Esophagus muscularis mucosa (tissue), 4 donors: ENCODE results near the gene NTN4. TPM values are rescaled to one million over a fixed set of nuclear protein-coding genes. Genes with fewer than 3 reads are reported as not detected.

Experiments used
- DNase-seq: peaks from one replicate; pipeline ENCODE4 v3.0.0-alpha.2; 2017; ENCODE audit errors: extremely low spot score
- H3K27ac ChIP-seq, 4 donors: fragments of 200-600 bp; sonication (generic); replicated peaks in 1 of 4; 1 replicate in 3 of 4; 2 replicates in 1 of 4; pipeline ENCODE4 v1.5.1; 2016 to 2019; ENCODE audit warnings: mild to moderate bottlenecking in 1 of 4
- H3K27me3 ChIP-seq, 4 donors: fragments of 200-600 bp; sonication (generic); one replicate each; pipeline versions ENCODE4 v1.5.1 to v1.6.0; 2016 to 2019
- H3K36me3 ChIP-seq, 4 donors: fragments of 200-600 bp; sonication (generic); one replicate each; pipeline ENCODE4 v1.5.1; 2016 to 2019
- H3K4me1 ChIP-seq, 4 donors: fragments of 200-600 bp; sonication (generic); one replicate each; pipeline ENCODE4 v1.5.1; 2016 to 2019
- H3K4me3 ChIP-seq, 4 donors: fragments of 200-600 bp; sonication (generic); 1 replicate in 2 of 4; 2 replicates in 2 of 4; pipeline ENCODE4 v1.5.1; 2016 to 2019; ENCODE audit warnings: mild to moderate bottlenecking in 4 of 4, moderate library complexity in 1 of 4
- H3K9me3 ChIP-seq, 4 donors: fragments of 200-600 bp; sonication (generic); 1 replicate in 3 of 4; 2 replicates in 1 of 4; pipeline ENCODE4 v1.5.1; 2016 to 2019
- EP300 ChIP-seq: sonication (generic); formaldehyde crosslinking; IDR thresholded peaks from one replicate; pipeline ENCODE4 v1.6.1; 2017; ENCODE audit warnings: antibody characterized with exemption
- POLR2A ChIP-seq: fragments of 450-650 bp; IDR thresholded peaks from one replicate; pipeline ENCODE4 v1.6.1; 2017; ENCODE audit warnings: antibody characterized with exemption, moderate library complexity, mild to moderate bottlenecking, low read depth
- POLR2AphosphoS5 ChIP-seq, 2 donors: sonication (generic); formaldehyde crosslinking; IDR thresholded peaks; one replicate each; pipeline ENCODE4 v1.6.1; 2017; ENCODE audit warnings: antibody characterized with exemption in 2 of 2
- WGBS: methylation state at CpG from one replicate; pipeline ENCODE4 v1.1.5; 2018; 5-methylcytosine and 5-hydroxymethylcytosine counted together
- intact Hi-C: fragments of 100-400 bp; cut with DNase I; formaldehyde crosslinking; loops from one replicate; pipeline ENCODE4 v1.15.1; 2023
- total RNA-seq, 4 donors: library from RNA; depleted of rRNA; stranded (reverse); fragments of >200 nt; gene quantifications; one replicate each; pipeline versions ENCODE4 v1.1.0 to v1.2.1, GENCODE V29; 2016
- TF ChIP-seq, protein P1 (sequence below), 3 experiments: fragments of 200-600 bp in 2 of 3; fragments of 450-650 bp in 1 of 3; sonication (generic) in 2 of 3; IDR thresholded peaks; one replicate each; pipeline ENCODE4 v1.5.1; 2017 to 2019; ENCODE audit warnings: antibody characterized with exemption in 3 of 3, mild to moderate bottlenecking in 2 of 3, moderate library complexity in 1 of 3

The NTN4 gene
- total RNA-seq, 4 donors from 2014 or later: 46.7 to 73.1 (median 52.7) TPM

GRCh38 chr12:95773320-95773719 is 17.2 kb downstream of the NTN4 start:
- intact Hi-C loops: no loop called here
- TF ChIP-seq, protein P1, sequence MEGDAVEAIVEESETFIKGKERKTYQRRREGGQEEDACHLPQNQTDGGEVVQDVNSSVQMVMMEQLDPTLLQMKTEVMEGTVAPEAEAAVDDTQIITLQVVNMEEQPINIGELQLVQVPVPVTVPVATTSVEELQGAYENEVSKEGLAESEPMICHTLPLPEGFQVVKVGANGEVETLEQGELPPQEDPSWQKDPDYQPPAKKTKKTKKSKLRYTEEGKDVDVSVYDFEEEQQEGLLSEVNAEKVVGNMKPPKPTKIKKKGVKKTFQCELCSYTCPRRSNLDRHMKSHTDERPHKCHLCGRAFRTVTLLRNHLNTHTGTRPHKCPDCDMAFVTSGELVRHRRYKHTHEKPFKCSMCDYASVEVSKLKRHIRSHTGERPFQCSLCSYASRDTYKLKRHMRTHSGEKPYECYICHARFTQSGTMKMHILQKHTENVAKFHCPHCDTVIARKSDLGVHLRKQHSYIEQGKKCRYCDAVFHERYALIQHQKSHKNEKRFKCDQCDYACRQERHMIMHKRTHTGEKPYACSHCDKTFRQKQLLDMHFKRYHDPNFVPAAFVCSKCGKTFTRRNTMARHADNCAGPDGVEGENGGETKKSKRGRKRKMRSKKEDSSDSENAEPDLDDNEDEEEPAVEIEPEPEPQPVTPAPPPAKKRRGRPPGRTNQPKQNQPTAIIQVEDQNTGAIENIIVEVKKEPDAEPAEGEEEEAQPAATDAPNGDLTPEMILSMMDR (IDR thresholded peaks at IDR 0.05): no peak
- TF ChIP-seq POLR2A (no peak), POLR2AphosphoS5 (IDR thresholded peaks at IDR 0.05) (no peak), EP300 (no peak)
- peaks cover 0 to 7% (median 0%) of the 10 kb centered on the region in 4 donors for H3K9me3 ChIP-seq
- no peak overlapping the region for H3K4me3 ChIP-seq
- no peaks in the 10 kb centered on the region for H3K27me3 ChIP-seq
- H3K27ac ChIP-seq: no peak overlapping the region
- DNase-seq: no peak
- WGBS: 93% methylated on average over 6 of the region's 6 CpGs
- H3K4me1 ChIP-seq: peaks cover 7 to 14% (median 9%) of the 10 kb centered on the region in 4 donors
- H3K36me3 ChIP-seq: peaks cover 0 to 15% (median 3%) of the 10 kb centered on the region in 4 donors

DNA sequence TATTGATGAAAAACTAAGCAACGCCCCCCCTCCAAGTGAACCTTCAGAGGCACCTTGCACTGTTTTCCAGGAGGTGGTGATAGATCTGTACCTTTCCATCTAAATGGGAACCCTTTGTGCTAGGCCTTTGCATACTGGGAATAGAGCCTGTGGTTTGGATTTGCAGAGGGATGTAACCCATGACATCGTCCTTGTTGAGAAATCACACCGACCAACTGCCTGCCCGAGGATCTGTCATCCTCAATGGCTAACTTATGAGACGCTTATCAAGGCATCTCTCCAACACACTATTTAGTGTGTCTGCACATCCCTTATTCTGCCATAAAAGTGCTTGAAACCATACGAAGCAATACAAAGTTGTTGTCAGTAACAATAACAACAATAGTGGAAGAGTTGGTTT is 22.9 kb downstream of the NTN4 start:
- Histone ChIP-seq H3K36me3 (no peaks in the 10 kb centered on the region), H3K27me3 (no peaks in the 10 kb centered on the region), H3K27ac (no peak overlapping the region), H3K4me3 (no peak overlapping the region), H3K4me1 (peaks cover 18 to 48% (median 34%) of the 10 kb centered on the region in 4 donors), H3K9me3 (no peaks in the 10 kb centered on the region)
- WGBS: 74% methylated on average over 6 of the region's 6 CpGs
- TF ChIP-seq, protein P1 (IDR thresholded peaks at IDR 0.05): no peak
- no peak for TF ChIP-seq EP300
- no peak for TF ChIP-seq POLR2A
- no peak for TF ChIP-seq POLR2AphosphoS5 (IDR thresholded peaks at IDR 0.05)
- intact Hi-C loops: no loop called here
- DNase-seq: no peak

GRCh38 chr12:95766356-95767019 is 24.1 kb downstream of the NTN4 start:
- DNase-seq: no peak
- no peaks in the 10 kb centered on the region for H3K36me3 ChIP-seq
- H3K4me1 ChIP-seq: peaks cover 18 to 46% (median 34%) of the 10 kb centered on the region in 4 donors
- no peak overlapping the region for H3K4me3 ChIP-seq
- 80% methylated on average over 7 of the region's 7 CpGs for WGBS
- no peak for TF ChIP-seq EP300
- TF ChIP-seq, protein P1 (IDR thresholded peaks at IDR 0.05): no peak
- no peak for TF ChIP-seq POLR2AphosphoS5 (IDR thresholded peaks at IDR 0.05)
- no peak for TF ChIP-seq POLR2A
- intact Hi-C loops: no loop called here
- H3K27ac ChIP-seq: no peak overlapping the region
- no peaks in the 10 kb centered on the region for H3K27me3 ChIP-seq
- no peaks in the 10 kb centered on the region for H3K9me3 ChIP-seq

GRCh38 chr12:95764848-95765247 is 25.7 kb downstream of the NTN4 start:
- no peak overlapping the region for H3K27ac ChIP-seq
- no peaks in the 10 kb centered on the region for H3K9me3 ChIP-seq
- H3K4me3 ChIP-seq: no peak overlapping the region
- H3K27me3 ChIP-seq: no peaks in the 10 kb centered on the region
- TF ChIP-seq, protein P1 (IDR thresholded peaks at IDR 0.05): no peak
- TF ChIP-seq POLR2AphosphoS5 (IDR thresholded peaks at IDR 0.05): no peak
- no peak for TF ChIP-seq EP300
- TF ChIP-seq POLR2A: no peak
- no peak for DNase-seq
- WGBS: 59% methylated on average over 1 of the region's 1 CpG
- no peaks in the 10 kb centered on the region for H3K36me3 ChIP-seq
- H3K4me1 ChIP-seq: peaks cover 18 to 46% (median 27%) of the 10 kb centered on the region in 4 donors
- intact Hi-C loops: no loop called here

DNA sequence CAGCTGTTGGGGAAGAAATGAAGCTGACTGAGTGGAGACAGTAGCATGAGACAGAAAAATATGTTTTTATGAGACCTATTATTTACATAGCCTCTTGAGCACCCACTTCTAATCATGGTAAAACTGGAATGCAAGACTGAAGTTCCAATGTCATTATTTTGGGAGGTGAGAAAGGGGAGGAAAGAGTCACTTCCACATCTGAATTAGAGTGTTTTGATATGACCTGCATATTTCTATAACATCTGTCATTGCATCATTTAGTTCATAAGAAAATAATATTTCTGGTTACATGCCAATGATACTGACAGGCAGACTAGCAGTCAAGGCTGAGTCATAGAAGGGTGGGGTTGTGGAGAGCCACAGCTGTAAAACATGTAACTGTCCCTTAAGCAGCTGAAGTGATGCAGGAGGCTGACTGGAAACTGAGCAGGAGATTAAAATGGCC is 26.7 kb downstream of the NTN4 start:
- intact Hi-C loops: no loop called here
- DNase-seq: no peak
- H3K9me3 ChIP-seq: peaks cover 0 to 7% (median 2%) of the 10 kb centered on the region in 4 donors
- no peak overlapping the region for H3K4me3 ChIP-seq
- H3K27ac ChIP-seq: no peak overlapping the region
- H3K36me3 ChIP-seq: no peaks in the 10 kb centered on the region
- H3K4me1 ChIP-seq: peaks cover 18 to 46% (median 27%) of the 10 kb centered on the region in 4 donors
- TF ChIP-seq POLR2A (no peak), POLR2AphosphoS5 (IDR thresholded peaks at IDR 0.05) (peak in 1 of 2 donors; percentile 38)
- H3K27me3 ChIP-seq: no peaks in the 10 kb centered on the region
